ENCODE measurements around the gene MTA1.

MTA1 gene

GRCh38 chr14:105466531-105467248 lies 47.1 kb downstream of the MTA1 start:
- no peaks in the 10 kb centered on the region for H3K9me3 ChIP-seq (replicated peaks; ENCODE audit: low read length)
- peaks cover 20% of the 10 kb centered on the region for H3K4me1 ChIP-seq (ENCODE audit: control insufficient read depth, insufficient read depth, low read length)
- H3K27me3 ChIP-seq (ENCODE audit: control insufficient read depth, insufficient read depth, low read length) = no peaks in the 10 kb centered on the region
- H3K36me3 ChIP-seq (ENCODE audit: insufficient read depth, low read length) = peaks cover 48% of the 10 kb centered on the region
- H3K9ac ChIP-seq (ENCODE audit: low read depth, low read length) = no peak overlapping the region
- no peak overlapping the region for H3K4me2 ChIP-seq (ENCODE audit: low read length)
- H3K4me3 ChIP-seq (ENCODE audit: low read length) = no peak overlapping the region

- Histone ChIP-seq H3K4me2 (ENCODE audit: low read length) (no peak overlapping the region), H3K9ac (ENCODE audit: low read depth, low read length) (no peak overlapping the region), H3K27me3 (ENCODE audit: control insufficient read depth, insufficient read depth, low read length) (no peaks in the 10 kb centered on the region), H3K36me3 (ENCODE audit: insufficient read depth, low read length) (peaks cover 46% of the 10 kb centered on the region), H3K9me3 (replicated peaks; ENCODE audit: low read length) (no peaks in the 10 kb centered on the region), H3K4me3 (ENCODE audit: low read length) (no peak overlapping the region), H3K4me1 (ENCODE audit: control insufficient read depth, insufficient read depth, low read length) (peaks cover 24% of the 10 kb centered on the region)
Measured at GRCh38 chr14:105467249-105467941, 47.8 kb downstream of the MTA1 start.

GRCh38 chr14:105467942-105468471 lies 48.4 kb downstream of the MTA1 start:
- Histone ChIP-seq H3K4me3 (ENCODE audit: low read length) (no peak overlapping the region), H3K9ac (ENCODE audit: low read depth, low read length) (no peak overlapping the region), H3K27me3 (ENCODE audit: control insufficient read depth, insufficient read depth, low read length) (no peaks in the 10 kb centered on the region), H3K4me2 (ENCODE audit: low read length) (no peak overlapping the region), H3K36me3 (ENCODE audit: insufficient read depth, low read length) (peaks cover 44% of the 10 kb centered on the region), H3K9me3 (replicated peaks; ENCODE audit: low read length) (no peaks in the 10 kb centered on the region), H3K4me1 (ENCODE audit: control insufficient read depth, insufficient read depth, low read length) (peaks cover 30% of the 10 kb centered on the region)

GRCh38 chr14:105468621-105469241 lies 49.1 kb downstream of the MTA1 start:
- Histone ChIP-seq H3K4me1 (ENCODE audit: control insufficient read depth, insufficient read depth, low read length) (peaks cover 37% of the 10 kb centered on the region), H3K9ac (ENCODE audit: low read depth, low read length) (no peak overlapping the region), H3K4me3 (ENCODE audit: low read length) (no peak overlapping the region), H3K36me3 (ENCODE audit: insufficient read depth, low read length) (peaks cover 37% of the 10 kb centered on the region), H3K4me2 (ENCODE audit: low read length) (no peak overlapping the region), H3K9me3 (replicated peaks; ENCODE audit: low read length) (no peaks in the 10 kb centered on the region), H3K27me3 (ENCODE audit: control insufficient read depth, insufficient read depth, low read length) (no peaks in the 10 kb centered on the region)

- Histone ChIP-seq H3K9ac (ENCODE audit: low read depth, low read length) (no peak overlapping the region), H3K27me3 (ENCODE audit: control insufficient read depth, insufficient read depth, low read length) (no peaks in the 10 kb centered on the region), H3K9me3 (replicated peaks; ENCODE audit: low read length) (no peaks in the 10 kb centered on the region), H3K4me3 (ENCODE audit: low read length) (no peak overlapping the region), H3K4me1 (ENCODE audit: control insufficient read depth, insufficient read depth, low read length) (peaks cover 39% of the 10 kb centered on the region), H3K36me3 (ENCODE audit: insufficient read depth, low read length) (peaks cover 30% of the 10 kb centered on the region), H3K4me2 (ENCODE audit: low read length) (no peak overlapping the region)
Measured at GRCh38 chr14:105469456-105470349, 50.1 kb downstream of the MTA1 start.

- Histone ChIP-seq H3K4me2 (ENCODE audit: low read length) (no peak overlapping the region), H3K9me3 (replicated peaks; ENCODE audit: low read length) (no peaks in the 10 kb centered on the region), H3K4me1 (ENCODE audit: control insufficient read depth, insufficient read depth, low read length) (peaks cover 34% of the 10 kb centered on the region), H3K4me3 (ENCODE audit: low read length) (no peak overlapping the region), H3K9ac (ENCODE audit: low read depth, low read length) (no peak overlapping the region), H3K27me3 (ENCODE audit: control insufficient read depth, insufficient read depth, low read length) (no peaks in the 10 kb centered on the region), H3K36me3 (ENCODE audit: insufficient read depth, low read length) (peaks cover 23% of the 10 kb centered on the region)
Measured at GRCh38 chr14:105470350-105471296, 51.0 kb downstream of the MTA1 start.

GRCh38 chr14:105471297-105471821 lies 51.7 kb downstream of the MTA1 start:
- Histone ChIP-seq H3K9me3 (replicated peaks; ENCODE audit: low read length) (no peaks in the 10 kb centered on the region), H3K4me1 (ENCODE audit: control insufficient read depth, insufficient read depth, low read length) (peaks cover 37% of the 10 kb centered on the region)

GRCh38 chr14:105471823-105472485 lies 52.3 kb downstream of the MTA1 start:
- Histone ChIP-seq H3K4me1 (ENCODE audit: control insufficient read depth, insufficient read depth, low read length) (peaks cover 43% of the 10 kb centered on the region), H3K36me3 (ENCODE audit: insufficient read depth, low read length) (peaks cover 19% of the 10 kb centered on the region), H3K27me3 (ENCODE audit: control insufficient read depth, insufficient read depth, low read length) (no peaks in the 10 kb centered on the region), H3K4me3 (ENCODE audit: low read length) (no peak overlapping the region), H3K9ac (ENCODE audit: low read depth, low read length) (no peak overlapping the region), H3K9me3 (replicated peaks; ENCODE audit: low read length) (no peaks in the 10 kb centered on the region), H3K4me2 (ENCODE audit: low read length) (no peak overlapping the region)

More at GRCh38 chr14:105471297-105471821, 51.7 kb downstream of the MTA1 start:
- Histone ChIP-seq H3K4me2 (ENCODE audit: low read length) (no peak overlapping the region), H3K9ac (ENCODE audit: low read depth, low read length) (no peak overlapping the region), H3K27me3 (ENCODE audit: control insufficient read depth, insufficient read depth, low read length) (no peaks in the 10 kb centered on the region), H3K36me3 (ENCODE audit: insufficient read depth, low read length) (peaks cover 23% of the 10 kb centered on the region), H3K4me3 (ENCODE audit: low read length) (no peak overlapping the region)

GRCh38 chr14:105472486-105472991 lies 52.9 kb downstream of the MTA1 start:
- no peaks in the 10 kb centered on the region for H3K9me3 ChIP-seq (replicated peaks; ENCODE audit: low read length)
- no peak overlapping the region for H3K4me3 ChIP-seq (ENCODE audit: low read length)
- H3K4me1 ChIP-seq (ENCODE audit: control insufficient read depth, insufficient read depth, low read length) = peaks cover 48% of the 10 kb centered on the region
- peaks cover 15% of the 10 kb centered on the region for H3K36me3 ChIP-seq (ENCODE audit: insufficient read depth, low read length)
- H3K9ac ChIP-seq (ENCODE audit: low read depth, low read length) = no peak overlapping the region
- H3K4me2 ChIP-seq (ENCODE audit: low read length) = no peak overlapping the region
- H3K27me3 ChIP-seq (ENCODE audit: control insufficient read depth, insufficient read depth, low read length) = no peaks in the 10 kb centered on the region

Measured in skeletal muscle satellite cell (primary cell).